Bronchial epithelial cell (primary cell): Measurements from ENCODE around the gene SLC39A5. TPM values are rescaled to one million over a fixed set of nuclear protein-coding genes. Genes with fewer than 3 reads are reported as not detected.
"Not testable (repeated sequence)": the region's sequence is repeated elsewhere in the genome, so short reads cannot be mapped to it uniquely, and the experiment has no call there.

ENCODE experiments used
- DNase-seq: peaks from one replicate; pipeline ENCODE4 v3.0.0-alpha.2; 2010; ENCODE audit warnings: low read depth
- FAIRE-seq: peaks from 2 replicates; lab custom pipeline; 2011; peaks lifted over from hg19 to GRCh38; lab: Jason Lieb, UNC
- H3K27me3 ChIP-seq: 2 replicates; pipeline ENCODE4 v1.5.1; 2011; ENCODE audit warnings: low read length; ENCODE audit not compliant: control insufficient read depth, insufficient read depth
- H3K36me3 ChIP-seq: 2 replicates; pipeline ENCODE4 v1.5.1; 2011; ENCODE audit warnings: low read length; ENCODE audit not compliant: control insufficient read depth, insufficient read depth
- H3K4me3 ChIP-seq: 2 replicates; pipeline ENCODE4 v1.5.1; 2011; ENCODE audit warnings: mild to moderate bottlenecking, low read depth, low read length, control low read depth
- total RNA-seq: library from RNA; depleted of rRNA; stranded (reverse); fragments of >200 nt; gene quantifications from 2 replicates; pipeline ENCODE4 v1.2.1, GENCODE V29; 2014
- TF ChIP-seq, protein P1 (sequence below): IDR thresholded peaks from 2 replicates; pipeline ENCODE4 v1.5.1; 2011; ENCODE audit warnings: mild to moderate bottlenecking, moderate library complexity, low read length, control low read depth, inconsistent platforms; ENCODE audit not compliant: insufficient read depth, severe bottlenecking

Gene SLC39A5
- total RNA-seq, 1 donor from 2014 or later: 0.26 TPM

DNA sequence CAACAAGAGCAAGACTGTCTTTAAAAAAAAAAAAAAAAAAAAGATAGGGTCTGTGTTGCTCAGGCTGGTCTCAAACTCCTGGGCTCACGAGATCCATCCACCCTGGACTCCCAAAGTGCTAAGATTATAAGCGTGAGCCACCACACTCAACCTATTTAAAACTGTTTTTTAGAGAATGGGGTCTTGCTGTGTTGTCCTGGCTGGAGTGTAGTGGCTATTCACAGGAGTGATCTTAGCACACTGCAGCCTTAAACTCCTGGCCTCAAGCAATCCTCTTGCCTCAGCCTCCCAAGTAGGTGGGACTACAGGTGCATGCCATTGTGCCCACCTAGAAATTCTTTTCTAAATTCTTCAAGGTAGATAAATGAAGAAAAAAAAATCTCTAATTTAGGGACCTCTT, 44.4 kb downstream of the SLC39A5 start:
- TF ChIP-seq, protein P1, sequence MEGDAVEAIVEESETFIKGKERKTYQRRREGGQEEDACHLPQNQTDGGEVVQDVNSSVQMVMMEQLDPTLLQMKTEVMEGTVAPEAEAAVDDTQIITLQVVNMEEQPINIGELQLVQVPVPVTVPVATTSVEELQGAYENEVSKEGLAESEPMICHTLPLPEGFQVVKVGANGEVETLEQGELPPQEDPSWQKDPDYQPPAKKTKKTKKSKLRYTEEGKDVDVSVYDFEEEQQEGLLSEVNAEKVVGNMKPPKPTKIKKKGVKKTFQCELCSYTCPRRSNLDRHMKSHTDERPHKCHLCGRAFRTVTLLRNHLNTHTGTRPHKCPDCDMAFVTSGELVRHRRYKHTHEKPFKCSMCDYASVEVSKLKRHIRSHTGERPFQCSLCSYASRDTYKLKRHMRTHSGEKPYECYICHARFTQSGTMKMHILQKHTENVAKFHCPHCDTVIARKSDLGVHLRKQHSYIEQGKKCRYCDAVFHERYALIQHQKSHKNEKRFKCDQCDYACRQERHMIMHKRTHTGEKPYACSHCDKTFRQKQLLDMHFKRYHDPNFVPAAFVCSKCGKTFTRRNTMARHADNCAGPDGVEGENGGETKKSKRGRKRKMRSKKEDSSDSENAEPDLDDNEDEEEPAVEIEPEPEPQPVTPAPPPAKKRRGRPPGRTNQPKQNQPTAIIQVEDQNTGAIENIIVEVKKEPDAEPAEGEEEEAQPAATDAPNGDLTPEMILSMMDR: no peak
- peaks cover 26% of the 10 kb centered on the region for H3K36me3 ChIP-seq
- H3K4me3 ChIP-seq: no peak overlapping the region
- no peak for DNase-seq
- H3K27me3 ChIP-seq: no peaks in the 10 kb centered on the region
- FAIRE-seq: no peak

DNA sequence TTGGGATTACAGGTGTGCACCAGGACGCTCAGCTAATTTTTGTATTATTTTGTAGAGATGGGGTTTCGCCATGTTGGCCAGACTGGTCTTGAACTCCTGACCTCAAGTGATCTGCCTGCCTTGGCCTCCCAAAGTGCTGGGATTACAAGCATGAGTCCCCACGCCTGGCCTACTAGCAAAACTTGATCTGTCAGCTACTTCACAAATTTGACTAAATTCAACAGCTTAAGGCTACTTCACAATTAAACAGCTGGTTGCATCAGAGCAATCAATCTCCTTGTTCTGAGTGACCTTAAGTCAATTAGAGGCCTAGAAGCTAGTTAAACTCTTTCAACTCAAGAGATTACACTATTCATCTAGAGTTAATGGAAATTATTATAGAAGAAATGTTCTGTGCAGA, 49.1 kb downstream of the SLC39A5 start:
- no peak for FAIRE-seq
- no peak for DNase-seq
- H3K36me3 ChIP-seq: peaks cover 20% of the 10 kb centered on the region
- TF ChIP-seq, protein P1: no peak
- no peak overlapping the region for H3K4me3 ChIP-seq
- no peaks in the 10 kb centered on the region for H3K27me3 ChIP-seq

DNA sequence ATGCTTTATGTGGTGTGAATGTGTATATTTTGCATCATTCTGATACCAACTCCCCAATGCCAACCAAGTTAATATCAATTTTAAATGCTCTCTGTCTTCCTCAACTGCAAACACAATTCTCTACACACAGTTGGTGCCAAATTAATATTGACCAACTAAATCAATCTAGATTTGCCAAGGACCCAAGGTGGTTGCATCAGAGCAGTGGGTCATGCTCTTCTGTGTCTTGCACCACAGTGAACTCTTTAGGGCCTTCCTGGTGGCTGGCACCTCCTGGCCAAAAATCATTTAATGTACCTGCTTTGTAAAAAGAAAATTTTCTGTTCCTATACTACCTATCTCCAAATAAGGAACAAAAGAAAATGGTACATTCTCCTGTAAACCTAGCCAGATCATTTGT, 51.0 kb downstream of the SLC39A5 start:
- H3K27me3 ChIP-seq: no peaks in the 10 kb centered on the region
- no peak for DNase-seq
- H3K4me3 ChIP-seq: no peak overlapping the region
- TF ChIP-seq, protein P1: no peak
- no peak for FAIRE-seq
- H3K36me3 ChIP-seq: peaks cover 12% of the 10 kb centered on the region

- FAIRE-seq: no peak
- TF ChIP-seq, protein P1: no peak
Observed at GRCh38 chr12:56282030-56282429, 52.2 kb downstream of the SLC39A5 start.

GRCh38 chr12:56282579-56282978, 52.7 kb downstream of the SLC39A5 start:
- no peak for FAIRE-seq
- TF ChIP-seq, protein P1: no peak
- DNase-seq: no peak
- H3K27me3 ChIP-seq: no peaks in the 10 kb centered on the region
- H3K4me3 ChIP-seq: no peak overlapping the region
- peaks cover 16% of the 10 kb centered on the region for H3K36me3 ChIP-seq

More at GRCh38 chr12:56282030-56282429, 52.2 kb downstream of the SLC39A5 start:
- Histone ChIP-seq H3K27me3 (no peaks in the 10 kb centered on the region), H3K36me3 (peaks cover 16% of the 10 kb centered on the region), H3K4me3 (no peak overlapping the region)
- DNase-seq: no peak

- not testable (repeated sequence) for DNase-seq, FAIRE-seq, H3K27me3 ChIP-seq, H3K4me3 ChIP-seq
- H3K36me3 ChIP-seq: peaks cover 14% of the 10 kb centered on the region
Observed at GRCh38 chr12:56284263-56284662, 54.4 kb downstream of the SLC39A5 start.
